Ascending aorta (tissue), 2 donors: ENCODE results near the gene NUP214. TPM values are rescaled to one million over a fixed set of nuclear protein-coding genes. Genes with fewer than 3 reads are reported as not detected.
A peak's percentile ranks its signal among the peaks of the same experiment; 100 is the strongest.
"Not testable (repeated sequence)": the region's sequence is repeated elsewhere in the genome, so short reads cannot be mapped to it uniquely, and the experiment has no call there.

Experiments used
- DNase-seq, 2 donors: peaks; one replicate each; pipeline ENCODE4 v3.0.0-alpha.2; 2019; ENCODE audit warnings: low spot score in 2 of 2
- H3K27ac ChIP-seq, 2 donors: fragments of 200-600 bp; sonication (generic); one replicate each; pipeline ENCODE4 v1.5.1; 2016 to 2017; ENCODE audit warnings: mild to moderate bottlenecking in 1 of 2
- H3K27me3 ChIP-seq: fragments of 200-600 bp; sonication (generic); one replicate; pipeline ENCODE4 v1.5.1; 2017
- H3K36me3 ChIP-seq, 2 donors: fragments of 200-600 bp; sonication (generic); one replicate each; pipeline ENCODE4 v1.5.1; 2016
- H3K4me1 ChIP-seq, 2 donors: fragments of 200-600 bp; sonication (generic); one replicate each; pipeline ENCODE4 v1.5.1; 2016 to 2017; ENCODE audit warnings: mild to moderate bottlenecking in 1 of 2
- H3K4me3 ChIP-seq, 2 donors: fragments of 200-600 bp; sonication (generic); one replicate each; pipeline ENCODE4 v1.5.1; 2016 to 2017; ENCODE audit warnings: mild to moderate bottlenecking in 1 of 2
- H3K9me3 ChIP-seq, 2 donors: fragments of 200-600 bp; sonication (generic); one replicate each; pipeline ENCODE4 v1.5.1; 2016
- intact Hi-C: fragments of 100-400 bp; cut with DNase I; formaldehyde crosslinking; loops from one replicate; pipeline ENCODE4 v1.15.1; 2023
- total RNA-seq: library from RNA; depleted of rRNA; stranded (reverse); fragments of >200 nt; gene quantifications from one replicate; pipeline ENCODE4 v1.1.0, GENCODE V29; 2016
- TF ChIP-seq, protein P1 (sequence below), 3 experiments: fragments of 200-600 bp in 2 of 3; fragments of 450-650 bp in 1 of 3; sonication (generic) in 2 of 3; IDR thresholded peaks; one replicate each; pipeline ENCODE4 v1.5.1; 2016 to 2019; ENCODE audit warnings: antibody characterized with exemption in 3 of 3, mild to moderate bottlenecking in 1 of 3, moderate library complexity in 1 of 3

The NUP214 gene
- total RNA-seq, 1 donor from 2014 or later: 234 TPM

DNA sequence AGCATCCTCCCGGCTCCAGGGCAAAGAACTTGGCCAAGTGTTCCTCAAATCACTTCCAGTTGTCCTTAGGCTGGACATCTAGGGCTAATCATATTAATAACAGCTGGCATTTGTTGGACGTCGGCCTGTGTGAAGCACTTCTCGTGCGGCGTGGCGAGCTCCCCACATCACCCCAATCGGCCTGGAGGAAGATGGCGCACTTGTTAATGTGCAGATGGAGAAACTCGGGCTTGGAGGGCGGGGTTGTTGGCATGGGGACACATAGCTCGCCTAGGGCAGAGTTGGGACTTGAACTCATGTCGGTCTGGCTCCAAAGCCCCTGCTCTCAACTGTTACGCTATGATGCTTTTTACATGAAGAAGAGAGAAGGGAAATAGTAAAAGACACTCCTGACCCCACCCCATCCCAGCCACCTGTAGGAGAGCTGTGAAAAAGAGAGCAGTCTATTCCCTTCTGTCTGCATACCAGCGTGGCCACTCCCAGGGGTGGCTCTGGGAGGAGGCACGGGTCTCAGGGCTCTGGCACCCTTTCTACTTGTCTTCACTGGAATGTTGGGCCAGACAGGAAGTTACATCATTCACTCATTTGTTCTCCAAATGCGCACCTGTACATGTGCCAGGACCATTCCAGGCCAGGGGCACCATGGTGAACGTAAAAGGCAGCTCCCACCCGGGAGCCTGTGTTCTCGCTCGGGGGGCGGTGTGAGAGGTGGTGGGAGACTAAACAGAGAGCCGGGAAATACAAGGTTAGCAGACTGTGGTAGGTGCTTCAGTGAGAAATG, 12.8 kb upstream of the NUP214 start:
- Histone ChIP-seq H3K9me3 (no peaks in the 10 kb centered on the region), H3K36me3 (no peaks in the 10 kb centered on the region), H3K4me3 (no peak overlapping the region), H3K4me1 (peaks cover 0 to 10% of the 10 kb centered on the region in 2 donors), H3K27ac (no peak overlapping the region), H3K27me3 (no peaks in the 10 kb centered on the region)
- intact Hi-C loops: no loop called here
- DNase-seq: no peak
- TF ChIP-seq, protein P1, sequence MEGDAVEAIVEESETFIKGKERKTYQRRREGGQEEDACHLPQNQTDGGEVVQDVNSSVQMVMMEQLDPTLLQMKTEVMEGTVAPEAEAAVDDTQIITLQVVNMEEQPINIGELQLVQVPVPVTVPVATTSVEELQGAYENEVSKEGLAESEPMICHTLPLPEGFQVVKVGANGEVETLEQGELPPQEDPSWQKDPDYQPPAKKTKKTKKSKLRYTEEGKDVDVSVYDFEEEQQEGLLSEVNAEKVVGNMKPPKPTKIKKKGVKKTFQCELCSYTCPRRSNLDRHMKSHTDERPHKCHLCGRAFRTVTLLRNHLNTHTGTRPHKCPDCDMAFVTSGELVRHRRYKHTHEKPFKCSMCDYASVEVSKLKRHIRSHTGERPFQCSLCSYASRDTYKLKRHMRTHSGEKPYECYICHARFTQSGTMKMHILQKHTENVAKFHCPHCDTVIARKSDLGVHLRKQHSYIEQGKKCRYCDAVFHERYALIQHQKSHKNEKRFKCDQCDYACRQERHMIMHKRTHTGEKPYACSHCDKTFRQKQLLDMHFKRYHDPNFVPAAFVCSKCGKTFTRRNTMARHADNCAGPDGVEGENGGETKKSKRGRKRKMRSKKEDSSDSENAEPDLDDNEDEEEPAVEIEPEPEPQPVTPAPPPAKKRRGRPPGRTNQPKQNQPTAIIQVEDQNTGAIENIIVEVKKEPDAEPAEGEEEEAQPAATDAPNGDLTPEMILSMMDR (IDR thresholded peaks at IDR 0.05): no peak

- TF ChIP-seq, protein P1 (IDR thresholded peaks at IDR 0.05): no peak
- Histone ChIP-seq H3K36me3 (no peaks in the 10 kb centered on the region), H3K27ac (no peak overlapping the region), H3K27me3 (no peaks in the 10 kb centered on the region), H3K4me1 (peaks cover 0 to 10% of the 10 kb centered on the region in 2 donors), H3K9me3 (no peaks in the 10 kb centered on the region), H3K4me3 (no peak overlapping the region)
- intact Hi-C loops: no loop called here
- DNase-seq: no peak
Observed at GRCh38 chr9:131113655-131114054, 11.7 kb upstream of the NUP214 start.

GRCh38 chr9:131114084-131114535, 11.3 kb upstream of the NUP214 start:
- no peaks in the 10 kb centered on the region for H3K9me3 ChIP-seq
- no peak overlapping the region for H3K27ac ChIP-seq
- intact Hi-C loops: no loop called here
- H3K4me3 ChIP-seq: no peak overlapping the region
- DNase-seq: no peak
- peaks cover 0 to 10% of the 10 kb centered on the region in 2 donors for H3K4me1 ChIP-seq
- H3K27me3 ChIP-seq: no peaks in the 10 kb centered on the region
- TF ChIP-seq, protein P1 (IDR thresholded peaks at IDR 0.05): no peak
- H3K36me3 ChIP-seq: no peaks in the 10 kb centered on the region

- H3K27me3 ChIP-seq, H3K4me3 ChIP-seq, intact Hi-C loops, H3K36me3 ChIP-seq, H3K9me3 ChIP-seq, H3K4me1 ChIP-seq, H3K27ac ChIP-seq, DNase-seq: not testable (repeated sequence)
Observed at GRCh38 chr9:131115360-131115742, 10.0 kb upstream of the NUP214 start.

GRCh38 chr9:131116281-131117120, 8.9 kb upstream of the NUP214 start:
- intact Hi-C loops: no loop called here
- Histone ChIP-seq H3K27me3 (no peaks in the 10 kb centered on the region), H3K36me3 (no peaks in the 10 kb centered on the region), H3K27ac (peak overlapping the region; percentile 77 to 84), H3K4me1 (peaks cover 0 to 10% of the 10 kb centered on the region in 2 donors), H3K4me3 (peak overlapping the region in 1 of 2 donors; percentile 16), H3K9me3 (no peaks in the 10 kb centered on the region)
- DNase-seq: no peak
- TF ChIP-seq, protein P1 (IDR thresholded peaks at IDR 0.05): no peak
